CD4-positive, alpha-beta T cell treated with Interleukin-15 for 1 hour (primary cell): ENCODE data around the gene BST2.

Source experiments
- DNase-seq: peaks from one replicate; pipeline ENCODE4 v3.0.0-alpha.2; 2020

Gene BST2

GRCh38 chr19:17419154-17419620, 13.8 kb upstream of the BST2 start:
- no peak for DNase-seq

GRCh38 chr19:17418710-17419109, 13.3 kb upstream of the BST2 start:
- no peak for DNase-seq

DNA sequence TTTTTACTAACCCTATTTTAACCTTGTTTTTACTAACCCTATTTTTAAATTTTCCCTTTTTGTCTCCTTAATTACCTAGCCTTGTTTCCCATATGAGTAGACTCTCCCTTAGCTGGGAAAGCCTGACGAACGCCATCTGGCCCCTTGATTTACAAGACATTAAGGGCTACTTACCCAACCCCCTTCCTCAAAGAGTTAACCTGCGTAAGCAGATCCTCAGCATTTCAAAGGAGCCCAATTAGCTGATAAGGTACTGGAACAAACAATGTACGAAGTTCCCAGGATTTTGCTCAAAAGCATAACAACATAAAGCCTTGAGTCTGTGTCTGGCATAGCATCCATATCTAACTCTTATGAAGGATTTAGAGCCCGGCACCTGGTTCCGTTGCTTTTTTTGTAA, 9.7 kb upstream of the BST2 start:
- DNase-seq = no peak

- no peak for DNase-seq
These were observed 8.7 kb upstream of the BST2 start for GRCh38 chr19:17414097-17414496.

GRCh38 chr19:17411801-17412200, 6.4 kb upstream of the BST2 start:
- no peak for DNase-seq

DNA sequence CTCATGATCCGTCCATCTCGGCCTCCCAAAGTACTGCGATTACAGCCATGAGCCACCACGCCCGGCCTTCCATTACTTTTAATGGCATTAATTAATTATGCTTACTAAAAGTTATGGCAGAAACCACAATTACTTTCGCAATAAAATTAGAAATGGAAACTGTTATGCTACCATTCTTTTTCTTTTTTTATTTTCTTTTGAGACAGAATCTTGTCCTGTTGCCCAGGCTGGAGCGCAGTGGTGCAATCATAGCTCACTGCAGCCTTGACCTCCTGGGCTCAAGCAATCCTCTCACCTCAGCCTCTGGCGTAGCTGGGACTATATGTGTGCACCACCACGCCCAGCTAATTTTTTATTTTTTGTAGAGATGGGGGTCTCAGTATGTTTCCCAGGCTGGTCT, 4.6 kb upstream of the BST2 start:
- DNase-seq = no peak

- no peak for DNase-seq
These were observed 1.4 kb upstream of the BST2 start for GRCh38 chr19:17406887-17407196.

- peak; percentile 41 for DNase-seq
These were observed 836 bp upstream of the BST2 start for GRCh38 chr19:17406046-17406886.

GRCh38 chr19:17404621-17405249, 695 bp downstream of the BST2 start:
- DNase-seq = no peak

GRCh38 chr19:17404015-17404414, 1.4 kb downstream of the BST2 start:
- DNase-seq = no peak

GRCh38 chr19:17402982-17403855, 2.2 kb downstream of the BST2 start:
- no peak for DNase-seq

DNA sequence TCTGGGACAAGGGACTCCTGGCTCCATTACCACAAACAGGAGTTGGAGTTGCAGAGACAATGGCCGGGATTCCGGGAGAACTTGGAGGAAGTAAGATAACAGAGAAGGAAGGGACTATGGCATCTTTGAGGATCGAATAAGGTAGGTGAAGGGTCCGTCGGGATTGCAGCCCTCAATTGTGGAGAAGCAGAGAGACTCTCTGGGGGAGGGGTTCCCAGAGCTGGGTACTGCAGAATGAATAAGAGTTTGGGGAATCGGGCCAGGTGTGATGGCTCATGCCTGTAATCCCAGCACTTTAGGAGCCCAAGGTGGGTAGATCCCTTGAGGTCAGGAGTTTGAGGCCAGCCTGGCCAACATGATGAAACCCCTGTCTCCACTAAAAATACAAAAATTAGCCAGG, 3.8 kb downstream of the BST2 start:
- no peak for DNase-seq

DNA sequence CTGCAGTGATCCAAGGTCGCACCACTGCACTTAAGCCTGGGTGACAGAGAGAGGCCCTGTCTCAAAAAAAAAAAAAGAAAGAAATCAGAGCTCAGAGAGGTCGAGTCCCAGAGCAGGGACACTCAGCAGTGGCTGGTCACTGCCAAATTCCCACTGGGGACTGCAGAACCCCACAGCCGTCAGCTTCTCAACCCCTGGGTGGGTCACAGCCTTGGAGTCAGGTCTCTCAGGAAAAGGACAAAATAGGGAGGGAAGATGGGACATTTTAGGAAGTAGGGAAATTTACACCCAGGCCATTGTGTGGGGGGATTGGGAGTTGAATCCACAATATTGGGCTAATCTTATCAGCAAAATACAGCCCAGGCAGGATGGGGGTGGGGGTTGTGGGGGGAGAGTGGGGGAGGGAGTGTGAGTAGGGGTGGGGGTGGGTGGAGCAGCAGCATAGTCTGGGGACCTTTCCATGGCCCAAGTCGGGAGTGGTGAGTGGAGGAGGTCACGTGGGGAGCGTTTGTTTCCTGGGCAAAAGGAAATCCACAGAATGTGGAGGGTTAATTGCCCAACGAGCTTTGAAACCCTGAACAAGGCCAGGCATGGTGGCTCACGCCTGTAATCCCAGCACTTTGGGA, 6.4 kb downstream of the BST2 start:
- DNase-seq = no peak

DNA sequence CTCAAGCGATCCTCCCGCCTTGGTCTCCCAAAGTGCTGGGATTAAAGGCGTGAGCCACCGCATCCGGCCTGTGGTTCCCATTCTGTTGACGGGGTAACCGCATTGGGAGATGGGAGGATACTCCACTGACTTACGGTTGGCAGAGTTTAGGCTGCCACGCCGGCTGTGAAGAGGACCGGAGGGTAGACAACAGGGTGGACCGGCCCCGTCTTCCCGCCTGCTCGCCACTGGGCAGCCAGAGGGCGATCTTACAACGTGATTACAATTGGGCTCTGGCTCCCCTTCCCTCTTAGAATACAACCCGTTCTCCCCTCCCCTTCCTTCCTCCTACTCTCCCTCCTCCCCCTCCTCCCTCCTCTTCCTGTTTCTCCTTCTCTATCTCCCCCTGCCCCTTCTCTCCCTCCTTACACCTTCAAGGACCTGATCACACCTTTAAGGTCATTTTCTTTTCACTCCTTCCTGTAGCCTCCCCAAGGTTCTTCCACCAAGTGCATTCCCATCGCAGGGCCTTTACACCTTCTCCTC, 10.5 kb downstream of the BST2 start:
- no peak for DNase-seq

DNA sequence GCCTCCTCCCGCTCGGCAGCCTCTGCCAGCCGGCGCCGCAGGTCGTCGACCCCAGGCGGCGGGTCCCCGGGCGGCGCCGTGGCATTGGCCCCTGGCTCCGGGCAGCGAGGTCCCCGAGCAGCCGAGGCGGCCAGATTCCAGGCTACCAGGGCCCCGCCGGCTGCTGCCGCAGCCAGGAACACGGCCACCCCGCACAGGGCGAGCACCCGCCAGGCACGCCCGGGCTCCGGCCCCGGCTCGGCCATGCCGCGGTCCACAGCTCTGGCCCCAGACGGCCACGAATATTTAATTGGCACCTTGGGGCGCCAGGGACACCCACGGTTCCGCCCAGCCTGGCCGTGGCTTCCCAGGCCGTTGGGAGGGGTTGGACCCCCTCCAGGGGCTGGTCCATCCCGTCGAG, 11.5 kb downstream of the BST2 start, which contains the start of gene CCDC194:
TSS of gene CCDC194 (minus strand) at position 283 of the 400 bp plus-strand sequence. CDS start at position 245, 38 bp downstream.
- DNase-seq = no peak

GRCh38 chr19:17393002-17393401, 12.4 kb downstream of the BST2 start:
- no peak for DNase-seq

- DNase-seq = no peak
These were observed 13.9 kb downstream of the BST2 start for GRCh38 chr19:17391371-17392151.

DNA sequence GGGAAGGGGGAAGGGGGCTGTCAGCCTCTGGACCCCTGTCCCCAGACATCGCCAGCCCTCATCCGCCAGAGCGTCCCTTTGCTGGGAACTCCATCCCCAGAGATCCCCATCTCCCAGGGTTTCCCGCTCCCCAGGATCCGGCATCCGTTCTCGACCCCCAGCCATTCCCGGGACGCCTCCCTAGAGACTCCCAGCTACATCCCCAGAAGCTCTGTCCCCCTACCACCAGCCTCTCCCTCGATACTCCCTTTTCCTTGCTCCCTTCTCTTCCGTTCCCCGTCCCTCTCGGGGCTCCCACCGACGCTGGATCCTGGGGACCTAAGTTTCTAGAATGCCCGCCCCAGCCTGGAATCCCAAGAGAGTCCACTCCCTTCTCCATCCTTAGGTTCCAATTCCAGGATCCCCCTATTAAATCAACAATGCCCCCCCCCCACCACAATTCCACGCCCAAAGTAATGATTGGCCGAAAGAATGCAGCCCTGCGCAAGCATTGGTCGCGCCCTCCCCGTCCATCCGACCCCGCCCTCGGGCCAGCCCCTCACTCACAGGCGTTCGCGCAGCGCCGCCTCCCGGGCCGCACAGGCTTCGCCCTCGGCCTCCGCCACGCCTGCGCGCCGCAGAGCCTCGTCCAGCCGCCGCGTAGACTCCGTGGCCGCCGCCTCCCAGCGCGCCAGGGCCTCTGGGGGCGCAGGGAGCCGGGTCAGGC, 14.6 kb downstream of the BST2 start:
- peak; percentile 86 for DNase-seq

- DNase-seq = no peak
These were observed 15.3 kb downstream of the BST2 start for GRCh38 chr19:17389957-17390664.

DNA sequence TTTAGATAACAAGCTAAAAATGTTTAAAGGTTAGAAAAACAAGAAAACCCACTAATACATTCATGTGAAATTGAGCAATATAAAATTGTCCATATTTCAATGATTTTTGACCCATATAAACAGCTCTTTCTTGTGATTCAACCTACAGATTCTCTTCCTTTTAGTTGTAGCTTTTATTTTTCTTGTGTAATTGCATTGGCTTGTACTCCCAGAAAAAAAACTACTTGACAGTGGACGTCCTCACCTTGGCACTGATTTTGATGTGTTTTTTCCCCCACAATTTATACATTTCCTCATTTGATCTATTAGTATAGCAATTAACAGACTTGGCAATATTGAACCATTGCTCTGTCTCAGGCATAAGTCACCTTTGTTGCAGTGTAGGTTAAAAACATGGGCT, 16.1 kb downstream of the BST2 start:
- DNase-seq = no peak
